Ishikawa (cell line): ENCODE measurements around the gene SLC25A15.

ENCODE experiments used
- CEBPB ChIP-seq: IDR thresholded peaks from 2 replicates; pipeline ENCODE4 v1.6.1; 2012
- CREB1 ChIP-seq: IDR thresholded peaks from 2 replicates; pipeline ENCODE4 v1.6.1; 2012; ENCODE audit warnings: low read depth
- EGR1 ChIP-seq: IDR thresholded peaks from 2 replicates; pipeline ENCODE4 v1.6.1; 2012
- EP300 ChIP-seq: IDR thresholded peaks from 2 replicates; pipeline ENCODE4 v1.6.1; 2012; ENCODE audit warnings: borderline replicate concordance
- FOXM1 ChIP-seq: IDR thresholded peaks from 2 replicates; pipeline ENCODE4 v1.6.1; 2012; ENCODE audit warnings: low read depth, borderline replicate concordance
- NFIC ChIP-seq: IDR thresholded peaks from 2 replicates; pipeline ENCODE4 v1.6.1; 2012
- RAD21 ChIP-seq: IDR thresholded peaks from 2 replicates; pipeline ENCODE4 v1.6.1; 2012; ENCODE audit warnings: low read depth
- TAF1 ChIP-seq: IDR thresholded peaks from 2 replicates; pipeline ENCODE4 v1.6.1; 2012; ENCODE audit warnings: low read depth, mild to moderate bottlenecking
- TCF12 ChIP-seq: IDR thresholded peaks from 2 replicates; pipeline ENCODE4 v1.6.1; 2012; ENCODE audit warnings: low read depth
- TEAD4 ChIP-seq: IDR thresholded peaks from 2 replicates; pipeline ENCODE4 v1.6.1; 2012
- YY1 ChIP-seq: IDR thresholded peaks from 2 replicates; pipeline ENCODE4 v1.6.1; 2012; ENCODE audit warnings: low read depth
- ZBTB7A ChIP-seq: IDR thresholded peaks from 2 replicates; pipeline ENCODE4 v1.6.1; 2012; ENCODE audit warnings: low read depth
- TF ChIP-seq, protein P1 (sequence below): IDR thresholded peaks from 2 replicates; pipeline ENCODE4 v1.6.1; 2012; ENCODE audit warnings: low read depth, mild to moderate bottlenecking
- TF ChIP-seq, protein P2 (sequence below): IDR thresholded peaks from 2 replicates; pipeline ENCODE4 v1.6.1; 2012
- TF ChIP-seq, protein P3 (sequence below): IDR thresholded peaks from 2 replicates; pipeline ENCODE4 v1.6.1; 2012

SLC25A15 gene

DNA sequence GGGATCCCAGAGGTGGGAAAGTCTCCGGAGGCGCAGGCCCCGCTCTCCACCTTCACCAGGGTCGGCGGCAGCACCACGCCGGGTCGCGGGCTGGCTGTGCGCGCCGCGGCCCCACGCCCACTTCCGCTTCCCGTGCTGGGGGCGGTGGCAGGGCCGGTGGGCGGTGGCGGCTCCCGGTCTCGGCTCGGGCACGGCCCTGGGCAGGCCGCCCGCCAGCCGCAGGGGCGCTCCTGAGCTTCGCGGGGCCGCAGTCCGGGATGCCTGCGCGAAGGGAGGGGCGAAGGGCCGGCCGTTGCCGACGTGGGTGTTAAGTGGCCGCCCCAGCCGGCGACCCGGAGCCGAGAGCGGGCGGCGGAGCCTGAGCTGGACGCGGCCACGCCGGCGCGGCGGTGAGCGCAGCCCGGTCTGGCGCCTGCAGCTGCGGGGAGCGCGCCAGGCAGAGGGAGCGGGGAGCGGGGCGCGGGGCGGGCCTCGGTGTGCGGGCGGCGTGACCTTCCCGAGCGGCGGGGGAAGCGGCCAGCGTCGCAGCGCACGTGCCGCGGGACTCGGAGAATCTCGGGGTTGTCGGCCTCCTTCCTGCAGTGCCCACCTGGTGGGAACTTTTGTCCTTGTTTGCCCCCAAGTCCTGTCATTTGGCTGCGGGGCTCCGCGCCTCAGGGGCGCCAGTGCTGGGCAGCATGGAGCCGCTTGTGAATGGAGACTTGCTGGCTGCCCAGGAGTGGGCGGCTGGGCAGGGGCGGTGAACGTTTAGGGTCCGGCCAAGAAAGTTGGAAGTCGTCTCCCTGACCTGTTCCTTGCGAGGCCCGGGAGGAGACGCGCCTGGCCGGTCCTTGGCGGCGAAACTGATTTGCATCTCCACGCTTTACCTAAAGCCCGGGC, at the start of gene SLC25A15:
Gene SLC25A15 (plus strand): TSS at position 337 of the 879 bp plus-strand sequence. CDS start 3,616 bp downstream, outside the sequence.
- TF ChIP-seq CREB1 (no peak), FOXM1 (no peak), EGR1 (peak; percentile 71; the same call in 1 of the 2 replicates), NFIC (no peak; the same call in 1 of the 2 replicates), RAD21 (peak; percentile 41; the same call in 1 of the 2 replicates), ZBTB7A (peak; percentile 58), YY1 (no peak), EP300 (no peak), TAF1 (peak; percentile 50; the same call in 1 of the 2 replicates), CEBPB (no peak), TCF12 (0 out of 2 replicates have a peak, but pooled peaks have one; percentile 21), TEAD4 (peak; percentile 31)
- TF ChIP-seq, protein P1, sequence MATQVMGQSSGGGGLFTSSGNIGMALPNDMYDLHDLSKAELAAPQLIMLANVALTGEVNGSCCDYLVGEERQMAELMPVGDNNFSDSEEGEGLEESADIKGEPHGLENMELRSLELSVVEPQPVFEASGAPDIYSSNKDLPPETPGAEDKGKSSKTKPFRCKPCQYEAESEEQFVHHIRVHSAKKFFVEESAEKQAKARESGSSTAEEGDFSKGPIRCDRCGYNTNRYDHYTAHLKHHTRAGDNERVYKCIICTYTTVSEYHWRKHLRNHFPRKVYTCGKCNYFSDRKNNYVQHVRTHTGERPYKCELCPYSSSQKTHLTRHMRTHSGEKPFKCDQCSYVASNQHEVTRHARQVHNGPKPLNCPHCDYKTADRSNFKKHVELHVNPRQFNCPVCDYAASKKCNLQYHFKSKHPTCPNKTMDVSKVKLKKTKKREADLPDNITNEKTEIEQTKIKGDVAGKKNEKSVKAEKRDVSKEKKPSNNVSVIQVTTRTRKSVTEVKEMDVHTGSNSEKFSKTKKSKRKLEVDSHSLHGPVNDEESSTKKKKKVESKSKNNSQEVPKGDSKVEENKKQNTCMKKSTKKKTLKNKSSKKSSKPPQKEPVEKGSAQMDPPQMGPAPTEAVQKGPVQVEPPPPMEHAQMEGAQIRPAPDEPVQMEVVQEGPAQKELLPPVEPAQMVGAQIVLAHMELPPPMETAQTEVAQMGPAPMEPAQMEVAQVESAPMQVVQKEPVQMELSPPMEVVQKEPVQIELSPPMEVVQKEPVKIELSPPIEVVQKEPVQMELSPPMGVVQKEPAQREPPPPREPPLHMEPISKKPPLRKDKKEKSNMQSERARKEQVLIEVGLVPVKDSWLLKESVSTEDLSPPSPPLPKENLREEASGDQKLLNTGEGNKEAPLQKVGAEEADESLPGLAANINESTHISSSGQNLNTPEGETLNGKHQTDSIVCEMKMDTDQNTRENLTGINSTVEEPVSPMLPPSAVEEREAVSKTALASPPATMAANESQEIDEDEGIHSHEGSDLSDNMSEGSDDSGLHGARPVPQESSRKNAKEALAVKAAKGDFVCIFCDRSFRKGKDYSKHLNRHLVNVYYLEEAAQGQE = no peak
- TF ChIP-seq, protein P2, sequence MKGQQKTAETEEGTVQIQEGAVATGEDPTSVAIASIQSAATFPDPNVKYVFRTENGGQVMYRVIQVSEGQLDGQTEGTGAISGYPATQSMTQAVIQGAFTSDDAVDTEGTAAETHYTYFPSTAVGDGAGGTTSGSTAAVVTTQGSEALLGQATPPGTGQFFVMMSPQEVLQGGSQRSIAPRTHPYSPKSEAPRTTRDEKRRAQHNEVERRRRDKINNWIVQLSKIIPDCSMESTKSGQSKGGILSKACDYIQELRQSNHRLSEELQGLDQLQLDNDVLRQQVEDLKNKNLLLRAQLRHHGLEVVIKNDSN = 0 out of 2 replicates have a peak, but pooled peaks have one; percentile 32
- TF ChIP-seq, protein P3, sequence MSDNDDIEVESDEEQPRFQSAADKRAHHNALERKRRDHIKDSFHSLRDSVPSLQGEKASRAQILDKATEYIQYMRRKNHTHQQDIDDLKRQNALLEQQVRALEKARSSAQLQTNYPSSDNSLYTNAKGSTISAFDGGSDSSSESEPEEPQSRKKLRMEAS = peak; percentile 82

DNA sequence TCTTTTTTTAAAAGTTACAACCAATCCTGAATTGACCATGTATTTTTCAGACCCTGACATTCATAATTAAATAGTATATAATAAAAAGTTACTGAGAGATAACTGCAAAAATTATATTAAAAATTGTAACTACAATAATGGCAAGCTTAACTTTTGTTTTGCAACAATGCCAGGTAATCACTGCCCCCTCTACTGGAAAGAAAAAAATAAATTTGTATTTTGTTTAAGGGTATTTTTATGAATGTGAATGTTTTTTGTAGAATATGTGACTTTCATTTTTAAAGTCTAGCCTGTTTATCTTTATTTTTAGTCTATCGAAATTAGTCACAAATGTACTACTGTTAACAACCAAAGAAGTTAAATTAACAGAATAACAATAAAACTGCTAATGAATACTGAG, 40.1 kb upstream of the SLC25A15 start:
- TF ChIP-seq, protein P1 = no peak
- TF ChIP-seq, protein P3 = no peak
- TF ChIP-seq EP300 (no peak), TEAD4 (no peak), TAF1 (no peak), ZBTB7A (no peak), NFIC (no peak), CEBPB (no peak), RAD21 (no peak), CREB1 (no peak), FOXM1 (no peak), YY1 (no peak), TCF12 (no peak), EGR1 (no peak)
- TF ChIP-seq, protein P2 = no peak

DNA sequence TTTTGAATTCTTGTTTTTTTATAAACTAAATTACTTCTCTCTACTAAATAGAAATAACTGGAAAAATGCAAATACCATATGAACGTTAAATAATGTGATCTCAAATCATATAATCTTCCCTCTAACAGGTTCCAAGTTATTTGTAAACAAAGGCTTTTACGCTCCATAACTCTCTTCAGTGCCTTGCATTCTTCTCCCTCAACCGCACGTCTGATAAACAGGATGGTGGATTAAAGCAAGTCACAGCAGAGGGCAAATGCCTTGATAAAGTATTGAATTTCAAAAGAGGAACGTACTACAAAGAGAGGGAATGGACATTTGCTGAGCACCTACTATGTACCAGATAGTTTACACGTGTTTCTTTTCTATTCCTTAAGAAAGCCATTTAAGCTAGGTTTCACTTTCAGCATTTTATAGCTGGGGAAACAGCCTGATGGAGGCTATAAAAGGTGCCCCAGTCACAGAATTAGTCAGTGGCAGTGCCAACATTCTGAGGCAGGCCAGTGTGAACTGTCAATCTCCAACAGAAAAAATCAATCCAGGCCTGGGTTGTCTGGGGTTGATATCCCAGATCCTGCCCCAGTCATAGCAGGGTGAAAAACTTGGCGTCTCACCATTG, 34.2 kb upstream of the SLC25A15 start:
- TF ChIP-seq RAD21 (no peak), NFIC (no peak), ZBTB7A (no peak), YY1 (no peak), EP300 (no peak), TAF1 (no peak), EGR1 (no peak), FOXM1 (no peak)

DNA sequence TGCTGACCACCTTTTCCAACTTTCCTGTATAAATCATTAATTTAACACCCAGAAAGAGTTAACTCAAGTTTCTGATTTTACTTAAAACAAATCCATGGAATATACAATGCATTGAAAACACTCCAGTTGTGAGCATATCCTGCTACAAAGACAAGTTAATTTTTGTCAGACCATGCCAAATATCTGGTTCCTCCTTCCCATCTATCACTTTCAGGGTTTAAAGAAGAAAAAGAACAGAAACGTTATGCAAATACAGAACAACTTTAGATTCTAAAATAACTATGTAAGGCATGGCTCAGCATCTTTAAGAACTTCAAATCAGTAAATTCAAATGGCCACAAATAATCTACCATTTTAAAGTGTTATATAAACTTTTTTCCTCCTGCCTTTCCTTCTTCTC, 33.4 kb upstream of the SLC25A15 start:
- TF ChIP-seq, protein P1 = no peak
- TF ChIP-seq, protein P3 = no peak
- no peak for TF ChIP-seq TAF1
- TF ChIP-seq EP300 = no peak
- TF ChIP-seq NFIC = no peak
- TF ChIP-seq, protein P2 = no peak
- TF ChIP-seq ZBTB7A = no peak
- no peak for TF ChIP-seq TEAD4
- no peak for TF ChIP-seq FOXM1
- TF ChIP-seq TCF12 = no peak
- TF ChIP-seq CEBPB = no peak
- TF ChIP-seq CREB1 = no peak
- no peak for TF ChIP-seq YY1
- TF ChIP-seq RAD21 = no peak
- TF ChIP-seq EGR1 = no peak
